HG02970 (cell line): ENCODE results near the gene ARHGAP28.

Experiments used
- ATAC-seq: cut with Tn5 transposase; IDR thresholded peaks from one replicate; pipeline ENCODE4 v1.9.1; 2021; ENCODE audit warnings: mild to moderate bottlenecking, moderate library complexity, moderate number of reproducible peaks; ENCODE audit not compliant: unreplicated experiment, low FRiP score

The ARHGAP28 gene

GRCh38 chr18:6732952-6733351 lies 3.4 kb downstream of the ARHGAP28 start:
- no peak for ATAC-seq

DNA sequence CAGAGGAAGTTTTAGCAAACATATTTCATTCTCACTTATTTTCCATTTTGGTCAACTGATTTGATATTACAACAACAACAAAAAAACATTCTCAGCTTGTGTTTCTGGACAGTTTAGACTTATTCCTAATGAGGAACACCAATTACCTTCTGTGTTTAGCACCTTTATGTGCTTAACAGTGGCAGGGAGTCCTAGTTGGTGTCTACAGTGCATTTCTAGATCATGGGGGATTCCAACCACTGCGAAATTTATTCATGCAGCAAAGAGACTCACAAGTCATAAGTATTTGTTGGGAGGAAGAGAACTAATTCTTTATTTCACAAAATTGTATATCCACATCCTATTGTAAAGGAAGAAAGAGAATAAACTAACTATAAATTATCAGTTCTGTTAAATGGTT lies 4.2 kb downstream of the ARHGAP28 start:
- no peak for ATAC-seq

GRCh38 chr18:6734726-6735430 lies 5.4 kb downstream of the ARHGAP28 start:
- ATAC-seq = no peak

GRCh38 chr18:6737833-6738232 lies 8.3 kb downstream of the ARHGAP28 start:
- ATAC-seq = no peak

- no peak for ATAC-seq
These were observed 9.1 kb downstream of the ARHGAP28 start for GRCh38 chr18:6738622-6739021.

GRCh38 chr18:6741232-6741663 lies 11.7 kb downstream of the ARHGAP28 start:
- no peak for ATAC-seq

- no peak for ATAC-seq
These were observed 12.3 kb downstream of the ARHGAP28 start for GRCh38 chr18:6741786-6742185.

DNA sequence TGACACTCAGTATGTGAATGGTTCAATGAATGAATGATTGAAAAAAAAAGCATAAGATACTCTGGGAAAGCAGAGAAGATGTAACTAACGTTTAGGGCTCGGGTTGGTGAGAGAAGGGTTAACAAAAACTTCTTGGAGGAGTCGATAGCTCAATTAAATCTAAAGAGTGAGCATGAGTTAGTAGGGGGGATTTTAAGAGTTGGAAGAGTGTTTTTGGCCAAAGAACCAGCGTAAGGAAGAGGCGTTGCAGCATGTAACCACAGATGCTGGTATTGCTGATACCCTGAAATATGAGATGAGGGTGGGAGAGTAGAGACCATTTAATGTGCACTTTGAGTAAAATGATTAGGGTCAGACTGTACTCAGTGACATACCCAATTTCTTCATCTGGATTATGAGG lies 14.5 kb downstream of the ARHGAP28 start:
- no peak for ATAC-seq

- ATAC-seq = no peak
These were observed 15.4 kb downstream of the ARHGAP28 start for GRCh38 chr18:6744816-6745455.

- no peak for ATAC-seq
These were observed 16.1 kb downstream of the ARHGAP28 start for GRCh38 chr18:6745504-6746031.

DNA sequence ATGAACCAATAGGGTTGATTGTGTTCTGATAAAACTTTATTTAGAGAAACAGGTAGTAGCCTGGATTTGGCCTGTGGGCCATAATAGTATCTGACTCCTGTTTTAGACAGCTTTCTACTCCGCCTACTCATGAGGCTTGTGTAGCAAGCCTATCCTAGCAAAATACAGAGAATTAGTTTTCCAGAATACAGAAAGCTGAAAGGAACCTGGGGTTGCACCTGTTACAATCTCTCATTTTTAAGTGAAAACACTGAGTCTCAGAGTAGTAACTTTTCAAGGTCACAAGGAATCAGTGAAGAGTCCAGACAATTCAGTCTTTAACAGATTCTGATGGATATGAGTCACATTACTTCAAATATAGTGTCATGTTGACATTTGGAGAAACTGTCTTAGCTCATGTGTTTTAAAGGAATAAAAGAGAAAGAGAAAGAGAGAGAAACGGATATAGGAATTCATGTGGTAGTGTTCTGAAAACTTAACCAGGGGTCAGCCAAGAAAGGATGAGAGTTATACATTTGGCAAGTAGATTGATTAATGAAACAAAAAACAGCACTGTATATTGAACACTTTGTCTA lies 17.0 kb downstream of the ARHGAP28 start:
- no peak for ATAC-seq

- no peak for ATAC-seq
These were observed 18.1 kb downstream of the ARHGAP28 start for GRCh38 chr18:6747646-6748045.

DNA sequence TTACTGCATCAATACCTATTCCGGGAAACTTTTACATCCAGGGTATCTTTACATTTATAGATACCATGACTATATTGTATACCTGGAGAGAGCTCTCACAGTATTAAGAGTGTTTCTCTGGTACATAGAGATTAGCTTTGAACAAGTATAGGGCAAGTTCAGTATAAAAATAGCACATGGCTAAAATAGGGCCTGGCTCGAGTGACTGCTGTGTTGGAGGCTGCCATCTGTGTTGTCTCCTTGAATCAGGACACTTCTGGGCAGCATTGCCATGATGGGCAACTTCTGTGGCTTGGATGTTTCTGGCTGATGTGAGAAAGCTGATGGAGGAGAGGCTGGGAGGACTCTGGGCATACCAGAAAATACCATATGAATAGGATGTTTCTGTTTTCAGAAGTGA lies 18.7 kb downstream of the ARHGAP28 start:
- ATAC-seq = no peak

- ATAC-seq = no peak
These were observed 20.9 kb downstream of the ARHGAP28 start for GRCh38 chr18:6750411-6750810.

- ATAC-seq = no peak
These were observed 21.7 kb downstream of the ARHGAP28 start for GRCh38 chr18:6751222-6751621.

DNA sequence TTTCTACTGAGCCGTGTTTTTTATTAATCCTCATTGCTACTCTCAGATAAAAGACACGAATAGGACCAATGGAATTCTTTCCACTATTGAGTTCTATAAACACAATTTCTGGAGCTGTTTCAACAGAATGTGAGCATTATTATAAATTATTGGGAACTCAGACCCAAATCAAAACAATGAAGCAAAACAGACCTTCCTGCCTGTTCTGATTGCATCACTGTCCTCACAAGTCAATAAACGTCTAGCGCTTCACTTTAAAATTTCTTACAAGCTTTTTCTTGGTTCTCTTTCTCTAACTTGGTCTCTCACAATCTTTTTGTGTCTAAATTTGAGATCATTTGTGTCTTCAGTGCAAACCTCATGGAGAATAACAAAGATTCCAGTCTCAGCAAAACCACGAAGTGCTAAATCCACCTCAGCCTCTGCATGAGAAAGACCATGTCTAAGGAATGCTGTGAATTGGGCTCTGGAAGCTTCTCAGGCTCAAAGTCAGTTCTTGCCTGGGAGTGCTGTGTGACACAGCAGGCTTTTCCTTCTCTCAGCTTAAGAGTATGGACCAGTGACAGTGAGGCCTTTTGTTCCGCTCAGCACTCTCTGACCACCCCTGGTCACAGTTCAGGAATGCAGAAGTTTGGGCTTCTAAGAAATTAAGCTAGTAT lies 22.8 kb downstream of the ARHGAP28 start:
- ATAC-seq = no peak

GRCh38 chr18:6755107-6755506 lies 25.6 kb downstream of the ARHGAP28 start:
- no peak for ATAC-seq

GRCh38 chr18:6757931-6758330 lies 28.4 kb downstream of the ARHGAP28 start:
- ATAC-seq = no peak

DNA sequence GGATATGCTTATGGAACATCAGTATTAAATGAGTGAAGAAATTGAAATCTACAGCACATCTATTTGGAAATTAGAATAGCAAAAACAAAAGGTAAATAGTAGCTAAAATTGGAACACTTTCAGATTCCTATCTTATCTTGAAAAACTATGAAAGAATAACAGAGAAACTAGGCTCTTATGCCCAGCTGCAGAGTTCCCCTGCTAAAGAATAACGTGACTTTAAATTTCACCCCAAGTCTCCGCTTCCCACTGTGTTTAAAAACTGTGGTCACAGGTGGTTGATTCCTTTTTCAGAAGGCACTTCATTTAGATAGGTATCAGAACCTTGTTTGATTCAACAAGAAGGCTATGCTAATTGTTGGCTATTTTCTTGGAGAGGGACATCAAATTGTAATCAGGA lies 30.1 kb downstream of the ARHGAP28 start:
- no peak for ATAC-seq

- no peak for ATAC-seq
These were observed 34.0 kb downstream of the ARHGAP28 start for GRCh38 chr18:6763524-6763923.

DNA sequence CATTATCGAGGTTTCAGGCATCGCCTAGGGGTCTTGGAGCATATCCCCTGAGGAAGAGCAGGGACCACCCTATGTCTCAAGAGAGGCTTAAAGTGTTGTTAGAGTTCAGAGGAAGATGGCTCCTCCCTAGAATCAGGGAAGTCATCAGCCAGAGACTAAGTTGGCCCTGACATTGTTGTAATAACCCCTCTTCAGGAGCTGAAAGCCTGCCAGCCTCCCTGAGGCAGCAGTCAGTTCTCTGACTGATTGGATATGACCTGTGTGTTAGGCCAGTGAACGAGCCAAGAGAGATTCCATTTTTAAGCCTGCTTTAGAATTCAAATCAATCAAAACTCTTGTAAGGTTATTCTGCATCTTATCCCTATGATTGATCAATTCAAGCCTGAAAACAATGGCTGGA lies 34.9 kb downstream of the ARHGAP28 start:
- no peak for ATAC-seq
